Uterus (tissue), 4 donors: ENCODE data around the gene NPFFR1. TPM values are rescaled to one million over a fixed set of nuclear protein-coding genes. Genes with fewer than 3 reads are reported as not detected.

Source experiments
- DNase-seq, 2 donors: peaks; one replicate each; pipeline ENCODE4 v3.0.0-alpha.2; 2019 to 2020
- H3K27ac ChIP-seq, 2 donors: fragments of 200-600 bp; sonication (generic); 1 replicate in 1 of 2; 2 replicates in 1 of 2; pipeline ENCODE4 v1.5.1; 2016 to 2018
- H3K27me3 ChIP-seq, 2 donors: fragments of 200-600 bp; sonication (generic); one replicate each; pipeline ENCODE4 v1.5.1; 2018 to 2019; ENCODE audit warnings: control low read depth in 1 of 2
- H3K36me3 ChIP-seq, 2 donors: fragments of 200-600 bp; sonication (generic); one replicate each; pipeline ENCODE4 v1.5.1; 2019; ENCODE audit warnings: control low read depth in 1 of 2
- H3K4me1 ChIP-seq, 2 donors: fragments of 200-600 bp; sonication (generic); one replicate each; pipeline ENCODE4 v1.5.1; 2018 to 2019; ENCODE audit warnings: control low read depth in 1 of 2
- H3K4me3 ChIP-seq, 2 donors: fragments of 200-600 bp; sonication (generic); 1 replicate in 1 of 2; 2 replicates in 1 of 2; pipeline ENCODE4 v1.5.1; 2018 to 2019; ENCODE audit warnings: mild to moderate bottlenecking in 1 of 2
- H3K9me3 ChIP-seq, 2 donors: fragments of 200-600 bp; sonication (generic); one replicate each; pipeline ENCODE4 v1.5.1; 2019; ENCODE audit warnings: control low read depth in 1 of 2
- CTCF ChIP-seq, 4 experiments: fragments of 200-600 bp in 2 of 4; fragments of 450-650 bp in 2 of 4; sonication (generic) in 2 of 4; IDR thresholded peaks; one replicate each; pipeline ENCODE4 v1.5.1; 2016 to 2019; ENCODE audit warnings: antibody characterized with exemption in 4 of 4, mild to moderate bottlenecking in 2 of 4, moderate library complexity in 1 of 4
- POLR2A ChIP-seq, 2 donors: fragments of 450-650 bp; IDR thresholded peaks; one replicate each; pipeline ENCODE4 v1.6.1; 2016; ENCODE audit warnings: antibody characterized with exemption in 2 of 2, mild to moderate bottlenecking in 1 of 2, moderate library complexity in 1 of 2
- intact Hi-C: fragments of 100-400 bp; cut with DNase I; formaldehyde crosslinking; loops from one replicate; pipeline ENCODE4 v1.15.1; 2023; ENCODE audit warnings: low total_unique reads
- total RNA-seq, 4 donors: library from RNA; depleted of rRNA in 3 of 4; stranded (reverse); fragments of >200 nt in 3 of 4; gene quantifications; one replicate each; pipeline versions ENCODE4 v1.1.0 to v1.2.4, GENCODE V29; 2014 to 2023
- donor health status: DM: yes; HTN: yes; CAD: no.

Gene NPFFR1
- total RNA-seq, 4 donors from 2014 or later = 0.43 to 2.1 TPM; not detected in 2

GRCh38 chr10:70256463-70256862, 27.3 kb downstream of the NPFFR1 start:
- no peaks in the 10 kb centered on the region for H3K36me3 ChIP-seq
- H3K27ac ChIP-seq = no peak overlapping the region
- intact Hi-C loops = no loop called here
- H3K4me1 ChIP-seq = no peaks in the 10 kb centered on the region
- H3K4me3 ChIP-seq = no peak overlapping the region
- H3K27me3 ChIP-seq = peaks cover 0 to 7% of the 10 kb centered on the region in 2 donors
- no peak for DNase-seq
- TF ChIP-seq POLR2A (IDR thresholded peaks at IDR 0.05) (no peak), CTCF (IDR thresholded peaks at IDR 0.05) (no peak)
- peaks cover 0 to 3% of the 10 kb centered on the region in 2 donors for H3K9me3 ChIP-seq

GRCh38 chr10:70255329-70256299, 28.2 kb downstream of the NPFFR1 start:
- Histone ChIP-seq H3K27me3 (peaks cover 0 to 7% of the 10 kb centered on the region in 2 donors), H3K4me3 (no peak overlapping the region), H3K9me3 (peaks cover 0 to 3% of the 10 kb centered on the region in 2 donors), H3K36me3 (no peaks in the 10 kb centered on the region), H3K27ac (no peak overlapping the region), H3K4me1 (no peaks in the 10 kb centered on the region)
- DNase-seq = no peak
- intact Hi-C loops = no loop called here
- TF ChIP-seq POLR2A (IDR thresholded peaks at IDR 0.05) (no peak), CTCF (IDR thresholded peaks at IDR 0.05) (no peak)

- no peak overlapping the region for H3K27ac ChIP-seq
- TF ChIP-seq CTCF (IDR thresholded peaks at IDR 0.05) = no peak
- TF ChIP-seq POLR2A (IDR thresholded peaks at IDR 0.05) = no peak
- H3K4me1 ChIP-seq = no peaks in the 10 kb centered on the region
- peaks cover 0 to 3% of the 10 kb centered on the region in 2 donors for H3K9me3 ChIP-seq
- peaks cover 0 to 7% of the 10 kb centered on the region in 2 donors for H3K27me3 ChIP-seq
- no peak for DNase-seq
- H3K36me3 ChIP-seq = no peaks in the 10 kb centered on the region
- intact Hi-C loops = no loop called here
- H3K4me3 ChIP-seq = no peak overlapping the region
Observed at GRCh38 chr10:70254778-70255328, 29.0 kb downstream of the NPFFR1 start.

GRCh38 chr10:70253878-70254765, 29.7 kb downstream of the NPFFR1 start:
- DNase-seq = no peak
- intact Hi-C loops = no loop called here
- Histone ChIP-seq H3K4me3 (no peak overlapping the region), H3K36me3 (no peaks in the 10 kb centered on the region), H3K4me1 (no peaks in the 10 kb centered on the region), H3K27me3 (peaks cover 0 to 7% of the 10 kb centered on the region in 2 donors), H3K9me3 (peaks cover 0 to 3% of the 10 kb centered on the region in 2 donors), H3K27ac (no peak overlapping the region)
- TF ChIP-seq POLR2A (IDR thresholded peaks at IDR 0.05) (no peak), CTCF (IDR thresholded peaks at IDR 0.05) (no peak)
